Endothelial cell of coronary artery (primary cell): ENCODE data around the gene OR6V1. TPM values are rescaled to one million over a fixed set of nuclear protein-coding genes. Genes with fewer than 3 reads are reported as not detected.

Experiments
- total RNA-seq: library from RNA; depleted of rRNA; stranded (reverse); fragments of >200 nt; gene quantifications from 2 replicates; pipeline ENCODE4 v1.2.3, GENCODE V29; 2014

Gene OR6V1, protein sequence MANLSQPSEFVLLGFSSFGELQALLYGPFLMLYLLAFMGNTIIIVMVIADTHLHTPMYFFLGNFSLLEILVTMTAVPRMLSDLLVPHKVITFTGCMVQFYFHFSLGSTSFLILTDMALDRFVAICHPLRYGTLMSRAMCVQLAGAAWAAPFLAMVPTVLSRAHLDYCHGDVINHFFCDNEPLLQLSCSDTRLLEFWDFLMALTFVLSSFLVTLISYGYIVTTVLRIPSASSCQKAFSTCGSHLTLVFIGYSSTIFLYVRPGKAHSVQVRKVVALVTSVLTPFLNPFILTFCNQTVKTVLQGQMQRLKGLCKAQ
- not detected in 2 replicates for total RNA-seq

GRCh38 chr7:143052041-143052440, at the start of gene OR6V1:
TSS of gene OR6V1 (plus strand) at chr7:143052341. CDS start at chr7:143052341, 0 bp downstream.

GRCh38 chr7:143027032-143027431, 25.1 kb upstream of the OR6V1 start, which contains the start of gene OR9A2:
TSS of gene OR9A2 (minus strand) at chr7:143027132. CDS start at chr7:143027132, 0 bp downstream.

Other genes starting within 250 kb of the OR6V1 start
- gene EPHB6, start 197.3 kb upstream of the OR6V1 start, total RNA-seq: 0.36 and 3.4 TPM in 2 replicates
- not detected in 2 replicates for gene TRPV6, start 166.6 kb upstream of the OR6V1 start, total RNA-seq
- not detected in 2 replicates for gene TRPV5, start 118.6 kb upstream of the OR6V1 start, total RNA-seq
- not detected in 2 replicates for gene LLCFC1, start 112.9 kb upstream of the OR6V1 start, total RNA-seq
- gene KEL, start 90.0 kb upstream of the OR6V1 start, total RNA-seq: under 0.01 TPM in 1 of 2 replicates, not detected in the other
- not detected in 2 replicates for gene OR9A2, start 25.2 kb upstream of the OR6V1 start, total RNA-seq
- gene PIP, start 79.7 kb downstream of the OR6V1 start, total RNA-seq: not detected in 2 replicates
- not detected in 2 replicates for gene TAS2R39, start 131.1 kb downstream of the OR6V1 start, total RNA-seq
- not detected in 2 replicates for gene TAS2R40, start 169.7 kb downstream of the OR6V1 start, total RNA-seq
- 54.9 and 60.3 TPM in 2 replicates for gene GSTK1, start 211.1 kb downstream of the OR6V1 start, total RNA-seq
- not detected in 2 replicates for gene TMEM139, start 232.6 kb downstream of the OR6V1 start, total RNA-seq
- 15.5 and 15.7 TPM in 2 replicates for gene CASP2, start 236.0 kb downstream of the OR6V1 start, total RNA-seq